ENCODE data around the gene CCNG1.

DNA sequence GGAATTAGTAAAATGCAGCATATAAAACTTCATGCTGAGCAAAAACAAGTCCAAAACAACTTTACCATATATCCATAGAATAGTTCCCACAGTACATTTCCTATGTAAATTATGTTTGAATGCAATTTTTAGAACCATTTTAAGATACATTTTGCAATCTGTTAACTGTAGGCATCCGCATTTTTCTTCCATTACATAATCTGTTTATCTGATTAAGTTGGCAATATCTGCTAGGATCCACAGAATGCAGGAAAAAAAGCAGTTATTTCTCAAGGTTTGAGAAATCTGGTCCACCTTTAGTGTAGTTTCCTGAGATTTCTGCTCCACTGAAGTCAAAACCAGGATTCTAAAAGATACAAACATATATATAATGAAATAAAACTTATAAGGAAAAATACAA lies 16.3 kb downstream of the CCNG1 start:
- TF ChIP-seq, protein P1, sequence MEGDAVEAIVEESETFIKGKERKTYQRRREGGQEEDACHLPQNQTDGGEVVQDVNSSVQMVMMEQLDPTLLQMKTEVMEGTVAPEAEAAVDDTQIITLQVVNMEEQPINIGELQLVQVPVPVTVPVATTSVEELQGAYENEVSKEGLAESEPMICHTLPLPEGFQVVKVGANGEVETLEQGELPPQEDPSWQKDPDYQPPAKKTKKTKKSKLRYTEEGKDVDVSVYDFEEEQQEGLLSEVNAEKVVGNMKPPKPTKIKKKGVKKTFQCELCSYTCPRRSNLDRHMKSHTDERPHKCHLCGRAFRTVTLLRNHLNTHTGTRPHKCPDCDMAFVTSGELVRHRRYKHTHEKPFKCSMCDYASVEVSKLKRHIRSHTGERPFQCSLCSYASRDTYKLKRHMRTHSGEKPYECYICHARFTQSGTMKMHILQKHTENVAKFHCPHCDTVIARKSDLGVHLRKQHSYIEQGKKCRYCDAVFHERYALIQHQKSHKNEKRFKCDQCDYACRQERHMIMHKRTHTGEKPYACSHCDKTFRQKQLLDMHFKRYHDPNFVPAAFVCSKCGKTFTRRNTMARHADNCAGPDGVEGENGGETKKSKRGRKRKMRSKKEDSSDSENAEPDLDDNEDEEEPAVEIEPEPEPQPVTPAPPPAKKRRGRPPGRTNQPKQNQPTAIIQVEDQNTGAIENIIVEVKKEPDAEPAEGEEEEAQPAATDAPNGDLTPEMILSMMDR (IDR thresholded peaks at IDR 0.05 in 2 of 3, conservative IDR thresholded peaks at IDR 0.05 in 1 of 3; ENCODE audit: insufficient read depth in 2 of 3, low read depth in 1 of 3, low read length in 3 of 3), result no peak
- TF ChIP-seq CBX3 (IDR thresholded peaks at IDR 0.05; ENCODE audit: borderline replicate concordance in 1 of 2, low read length in 2 of 2) (no peak), FOXP1 (CRISPR knock-in tag; IDR thresholded peaks at IDR 0.05) (no peak), ZNF184 (CRISPR knock-in tag; IDR thresholded peaks at IDR 0.05) (no peak), ZSCAN29 (IDR thresholded peaks at IDR 0.05) (no peak), SAP30 (IDR thresholded peaks at IDR 0.05; ENCODE audit: borderline replicate concordance, insufficient read depth, low read depth, low read length, poor library complexity, severe bottlenecking) (no peak), ZNF282 (CRISPR knock-in tag; IDR thresholded peaks at IDR 0.05) (no peak), ATF7 (IDR thresholded peaks at IDR 0.05) (no peak), HIVEP1 (CRISPR knock-in tag; IDR thresholded peaks at IDR 0.05) (no peak), MTF1 (CRISPR knock-in tag; IDR thresholded peaks at IDR 0.05; ENCODE audit: borderline replicate concordance) (no peak)
- TF ChIP-seq, protein P2, sequence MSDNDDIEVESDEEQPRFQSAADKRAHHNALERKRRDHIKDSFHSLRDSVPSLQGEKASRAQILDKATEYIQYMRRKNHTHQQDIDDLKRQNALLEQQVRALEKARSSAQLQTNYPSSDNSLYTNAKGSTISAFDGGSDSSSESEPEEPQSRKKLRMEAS (CRISPR knock-in tag; IDR thresholded peaks at IDR 0.05), result no peak
- TF ChIP-seq, protein P3, sequence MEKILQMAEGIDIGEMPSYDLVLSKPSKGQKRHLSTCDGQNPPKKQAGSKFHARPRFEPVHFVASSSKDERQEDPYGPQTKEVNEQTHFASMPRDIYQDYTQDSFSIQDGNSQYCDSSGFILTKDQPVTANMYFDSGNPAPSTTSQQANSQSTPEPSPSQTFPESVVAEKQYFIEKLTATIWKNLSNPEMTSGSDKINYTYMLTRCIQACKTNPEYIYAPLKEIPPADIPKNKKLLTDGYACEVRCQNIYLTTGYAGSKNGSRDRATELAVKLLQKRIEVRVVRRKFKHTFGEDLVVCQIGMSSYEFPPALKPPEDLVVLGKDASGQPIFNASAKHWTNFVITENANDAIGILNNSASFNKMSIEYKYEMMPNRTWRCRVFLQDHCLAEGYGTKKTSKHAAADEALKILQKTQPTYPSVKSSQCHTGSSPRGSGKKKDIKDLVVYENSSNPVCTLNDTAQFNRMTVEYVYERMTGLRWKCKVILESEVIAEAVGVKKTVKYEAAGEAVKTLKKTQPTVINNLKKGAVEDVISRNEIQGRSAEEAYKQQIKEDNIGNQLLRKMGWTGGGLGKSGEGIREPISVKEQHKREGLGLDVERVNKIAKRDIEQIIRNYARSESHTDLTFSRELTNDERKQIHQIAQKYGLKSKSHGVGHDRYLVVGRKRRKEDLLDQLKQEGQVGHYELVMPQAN (IDR thresholded peaks at IDR 0.05; ENCODE audit: borderline replicate concordance), result no peak
- TF ChIP-seq, protein P4, sequence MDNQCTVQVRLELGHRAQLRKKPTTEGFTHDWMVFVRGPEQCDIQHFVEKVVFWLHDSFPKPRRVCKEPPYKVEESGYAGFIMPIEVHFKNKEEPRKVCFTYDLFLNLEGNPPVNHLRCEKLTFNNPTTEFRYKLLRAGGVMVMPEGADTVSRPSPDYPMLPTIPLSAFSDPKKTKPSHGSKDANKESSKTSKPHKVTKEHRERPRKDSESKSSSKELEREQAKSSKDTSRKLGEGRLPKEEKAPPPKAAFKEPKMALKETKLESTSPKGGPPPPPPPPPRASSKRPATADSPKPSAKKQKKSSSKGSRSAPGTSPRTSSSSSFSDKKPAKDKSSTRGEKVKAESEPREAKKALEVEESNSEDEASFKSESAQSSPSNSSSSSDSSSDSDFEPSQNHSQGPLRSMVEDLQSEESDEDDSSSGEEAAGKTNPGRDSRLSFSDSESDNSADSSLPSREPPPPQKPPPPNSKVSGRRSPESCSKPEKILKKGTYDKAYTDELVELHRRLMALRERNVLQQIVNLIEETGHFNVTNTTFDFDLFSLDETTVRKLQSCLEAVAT (IDR thresholded peaks at IDR 0.05), result no peak
- TF ChIP-seq, protein P5, sequence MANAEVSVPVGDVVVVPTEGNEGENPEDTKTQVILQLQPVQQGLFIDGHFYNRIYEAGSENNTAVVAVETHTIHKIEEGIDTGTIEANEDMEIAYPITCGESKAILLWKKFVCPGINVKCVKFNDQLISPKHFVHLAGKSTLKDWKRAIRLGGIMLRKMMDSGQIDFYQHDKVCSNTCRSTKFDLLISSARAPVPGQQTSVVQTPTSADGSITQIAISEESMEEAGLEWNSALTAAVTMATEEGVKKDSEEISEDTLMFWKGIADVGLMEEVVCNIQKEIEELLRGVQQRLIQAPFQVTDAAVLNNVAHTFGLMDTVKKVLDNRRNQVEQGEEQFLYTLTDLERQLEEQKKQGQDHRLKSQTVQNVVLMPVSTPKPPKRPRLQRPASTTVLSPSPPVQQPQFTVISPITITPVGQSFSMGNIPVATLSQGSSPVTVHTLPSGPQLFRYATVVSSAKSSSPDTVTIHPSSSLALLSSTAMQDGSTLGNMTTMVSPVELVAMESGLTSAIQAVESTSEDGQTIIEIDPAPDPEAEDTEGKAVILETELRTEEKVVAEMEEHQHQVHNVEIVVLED (CRISPR knock-in tag; IDR thresholded peaks at IDR 0.05), result no peak
